Measurements from ENCODE around the gene SH3RF3.

The SH3RF3 gene

DNA sequence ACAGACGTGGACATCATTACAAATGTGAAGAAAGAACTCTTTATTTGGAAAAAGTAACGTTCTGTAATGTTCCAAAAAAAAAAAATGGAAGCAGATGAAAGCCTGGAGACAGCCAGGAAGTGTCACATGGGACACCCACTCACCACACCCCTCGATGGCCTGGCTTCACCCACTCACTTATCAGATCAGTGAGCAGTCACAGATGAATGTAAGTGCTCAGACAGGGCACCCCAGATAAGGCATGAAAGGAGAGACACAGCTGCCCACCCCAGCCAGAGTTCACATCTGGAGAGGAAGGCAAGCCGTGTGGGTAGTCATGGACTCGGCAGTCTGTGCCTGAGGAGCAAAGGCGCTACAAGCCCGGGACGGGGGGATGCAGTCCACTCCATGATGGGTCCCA, 379.6 kb downstream of the SH3RF3 start:
- no peak overlapping the region for H3K27ac ChIP-seq
- H3K4me3 ChIP-seq = no peak overlapping the region
- DNase-seq (ENCODE audit: low spot score) = no peak
- TF ChIP-seq, protein P1, sequence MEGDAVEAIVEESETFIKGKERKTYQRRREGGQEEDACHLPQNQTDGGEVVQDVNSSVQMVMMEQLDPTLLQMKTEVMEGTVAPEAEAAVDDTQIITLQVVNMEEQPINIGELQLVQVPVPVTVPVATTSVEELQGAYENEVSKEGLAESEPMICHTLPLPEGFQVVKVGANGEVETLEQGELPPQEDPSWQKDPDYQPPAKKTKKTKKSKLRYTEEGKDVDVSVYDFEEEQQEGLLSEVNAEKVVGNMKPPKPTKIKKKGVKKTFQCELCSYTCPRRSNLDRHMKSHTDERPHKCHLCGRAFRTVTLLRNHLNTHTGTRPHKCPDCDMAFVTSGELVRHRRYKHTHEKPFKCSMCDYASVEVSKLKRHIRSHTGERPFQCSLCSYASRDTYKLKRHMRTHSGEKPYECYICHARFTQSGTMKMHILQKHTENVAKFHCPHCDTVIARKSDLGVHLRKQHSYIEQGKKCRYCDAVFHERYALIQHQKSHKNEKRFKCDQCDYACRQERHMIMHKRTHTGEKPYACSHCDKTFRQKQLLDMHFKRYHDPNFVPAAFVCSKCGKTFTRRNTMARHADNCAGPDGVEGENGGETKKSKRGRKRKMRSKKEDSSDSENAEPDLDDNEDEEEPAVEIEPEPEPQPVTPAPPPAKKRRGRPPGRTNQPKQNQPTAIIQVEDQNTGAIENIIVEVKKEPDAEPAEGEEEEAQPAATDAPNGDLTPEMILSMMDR (IDR thresholded peaks at IDR 0.05) = no peak

DNA sequence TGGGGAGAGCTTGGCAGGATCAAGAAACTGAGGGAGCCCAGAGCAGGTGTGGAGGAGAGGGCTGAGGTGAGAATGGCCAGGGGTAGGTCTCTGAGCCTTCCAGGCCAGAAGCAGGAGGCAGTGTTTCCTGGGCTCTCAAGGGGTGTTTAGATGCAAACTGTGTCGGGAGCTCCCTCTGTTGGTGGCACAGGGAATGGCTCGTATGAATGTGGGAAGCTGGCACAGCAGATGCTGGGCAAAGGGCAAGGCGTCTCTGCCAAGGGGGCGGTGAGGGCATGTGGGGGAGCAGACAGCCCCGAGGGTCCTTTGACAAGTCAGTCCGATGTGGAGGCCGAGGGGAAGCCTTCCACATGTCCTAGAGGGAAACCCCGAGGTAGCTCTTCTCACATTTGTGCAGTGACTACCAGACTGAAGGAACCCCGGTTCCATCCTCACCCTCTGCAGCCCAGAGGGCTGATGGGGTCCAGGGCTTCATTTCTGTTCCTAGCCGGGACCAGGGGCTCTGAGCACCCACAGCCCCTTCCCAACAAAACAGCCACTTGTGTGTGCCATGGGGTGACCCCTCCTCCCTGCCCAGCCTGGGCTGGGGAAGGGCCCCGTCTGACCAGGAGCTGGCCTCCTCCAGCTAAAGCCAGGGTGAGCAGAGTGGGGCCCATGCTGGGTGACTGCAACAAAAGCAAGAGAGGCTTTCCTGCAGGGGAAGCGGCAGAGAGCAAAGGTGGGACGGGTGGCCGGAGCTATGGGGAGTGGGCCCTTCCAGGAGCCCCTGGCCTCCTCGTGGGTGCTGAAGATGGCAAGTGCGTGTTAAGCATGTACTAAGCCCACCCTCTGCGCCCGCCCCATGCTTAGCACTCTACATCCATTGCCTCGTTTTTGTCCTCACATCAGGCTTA, 381.4 kb downstream of the SH3RF3 start:
- Histone ChIP-seq H3K27ac (no peak overlapping the region), H3K4me3 (no peak overlapping the region)
- peak; percentile 85 for DNase-seq (ENCODE audit: low spot score)
- TF ChIP-seq, protein P1 (IDR thresholded peaks at IDR 0.05) = peak; percentile 86

DNA sequence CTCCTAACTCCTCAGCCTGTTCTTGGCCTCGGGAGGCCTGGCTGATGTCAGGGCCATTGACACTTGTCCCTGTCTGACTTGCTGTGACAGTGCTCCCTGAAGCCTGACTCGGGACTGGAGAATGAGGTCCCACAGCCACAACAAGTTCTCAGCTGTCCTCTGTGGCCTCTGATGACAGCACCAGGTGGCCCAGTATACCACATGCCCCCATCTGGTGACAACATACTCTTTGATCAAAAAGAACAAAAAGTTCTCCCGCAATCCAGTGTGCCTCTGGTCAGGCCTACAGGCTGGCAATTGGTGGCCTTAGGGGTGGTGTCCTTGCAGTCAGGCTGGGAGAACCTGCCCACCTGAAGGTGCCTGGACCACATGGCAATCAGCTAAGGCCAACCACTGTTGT, 382.2 kb downstream of the SH3RF3 start:
- TF ChIP-seq, protein P1 (IDR thresholded peaks at IDR 0.05) = no peak
- no peak overlapping the region for H3K27ac ChIP-seq
- no peak overlapping the region for H3K4me3 ChIP-seq
- no peak for DNase-seq (ENCODE audit: low spot score)

DNA sequence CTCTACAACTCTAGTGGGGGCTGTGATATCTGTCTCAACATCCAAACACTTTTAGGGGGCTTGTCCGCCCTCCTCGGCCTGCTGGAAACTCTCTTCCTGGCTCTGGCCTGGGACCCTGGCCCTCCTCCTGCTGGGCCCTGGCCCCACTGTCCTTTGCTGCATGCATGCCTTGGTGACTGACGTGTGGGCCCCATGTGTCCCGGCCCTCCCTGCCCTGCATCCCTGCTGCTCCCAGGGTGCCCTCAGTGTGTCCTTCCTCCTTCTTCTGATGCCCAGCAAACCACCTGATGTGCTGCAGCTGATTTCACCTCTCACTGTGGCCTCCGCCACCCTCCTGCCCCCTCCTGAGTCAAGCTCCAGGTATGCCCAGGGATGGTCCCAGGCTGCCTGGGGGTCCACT, 383.1 kb downstream of the SH3RF3 start:
- H3K4me3 ChIP-seq = no peak overlapping the region
- TF ChIP-seq, protein P1 (IDR thresholded peaks at IDR 0.05) = no peak
- no peak overlapping the region for H3K27ac ChIP-seq
- DNase-seq (ENCODE audit: low spot score) = no peak

DNA sequence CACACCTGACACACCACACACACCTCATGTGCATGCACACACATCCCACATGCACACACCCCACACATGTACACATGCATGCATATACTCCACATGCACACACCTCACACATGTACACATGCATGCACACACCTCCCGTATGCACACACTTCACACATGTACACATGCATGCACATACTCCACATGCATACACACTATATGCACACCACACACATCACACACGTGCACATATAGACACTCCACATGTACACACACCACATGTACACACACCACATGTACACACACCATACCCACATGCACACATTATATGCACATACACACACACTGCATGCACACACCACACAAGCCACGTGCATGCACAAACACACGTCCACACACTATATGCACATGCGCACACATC, 384.2 kb downstream of the SH3RF3 start:
- TF ChIP-seq, protein P1 (IDR thresholded peaks at IDR 0.05) = no peak
- H3K4me3 ChIP-seq = no peak overlapping the region

DNA sequence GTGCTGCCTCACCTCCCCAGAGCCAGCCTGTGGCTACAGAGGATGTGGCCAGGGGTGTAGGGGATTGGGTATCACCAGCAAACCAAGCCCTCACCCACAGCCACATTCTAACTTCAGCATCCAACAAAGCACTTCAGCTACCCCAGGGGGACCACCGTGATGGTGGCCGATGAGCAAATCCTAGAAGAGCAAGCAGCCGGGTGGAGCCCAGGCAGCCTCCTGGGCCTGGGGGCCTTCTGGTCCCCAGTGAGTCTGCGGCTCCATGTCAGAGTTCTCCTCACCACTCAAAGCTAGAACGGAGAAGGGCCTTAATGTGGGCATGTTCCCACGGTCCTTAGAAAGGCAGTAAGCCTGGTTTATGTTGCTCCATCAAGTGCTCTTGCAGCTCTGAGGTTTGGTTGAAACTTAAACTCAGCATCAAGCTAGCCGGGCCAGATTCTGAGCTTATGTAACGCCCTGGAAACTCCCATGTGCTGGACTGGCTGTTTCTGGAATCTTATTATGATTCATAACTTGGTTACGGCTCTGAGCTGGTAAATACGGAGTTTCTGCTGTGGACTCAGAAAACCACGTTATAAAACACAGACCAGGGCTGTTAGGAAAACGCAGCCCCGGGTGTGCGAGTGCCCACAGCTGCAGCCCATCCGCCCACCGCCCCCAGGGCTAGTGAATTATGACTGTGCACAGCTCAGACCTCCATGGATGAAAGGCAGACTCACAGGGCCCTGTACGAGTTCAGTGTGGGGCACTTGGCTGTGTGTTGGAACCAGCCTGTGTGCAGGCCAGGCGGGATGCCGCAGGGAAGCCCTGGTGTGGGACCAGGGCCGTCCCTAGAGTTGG, 385.0 kb downstream of the SH3RF3 start:
- H3K27ac ChIP-seq = peak overlapping the region; percentile 76 to 91
- H3K4me3 ChIP-seq = peak overlapping the region; percentile 52
- peak; percentile 85 for DNase-seq (ENCODE audit: low spot score)
- TF ChIP-seq, protein P1 (IDR thresholded peaks at IDR 0.05) = no peak

More for the DNA sequence above, 384.2 kb downstream of the SH3RF3 start:
- peak overlapping the region in 1 of 2 donors; percentile 91 for H3K27ac ChIP-seq
- no peak for DNase-seq (ENCODE audit: low spot score)
